Measurements from ENCODE around the gene C3orf18. TPM values are rescaled to one million over a fixed set of nuclear protein-coding genes. Genes with fewer than 3 reads are reported as not detected.

Gene C3orf18
- 10 to 100 TPM; 39.0 to 39.2 TPM for total RNA-seq

GRCh38 chr3:50567386-50568167, at the start of gene C3orf18:
TSS of gene C3orf18 (minus strand) at chr3:50567747. CDS start at chr3:50565699, 2,048 bp downstream.

GRCh38 chr3:50611464-50612233, 44.1 kb upstream of the C3orf18 start, which contains the start of gene CISH:
TSS of gene CISH (minus strand) at chr3:50611774. CDS start at chr3:50611650, 124 bp downstream.

GRCh38 chr3:50568947-50569749, 1.6 kb upstream of the C3orf18 start, which contains the start of gene HEMK1:
TSS of gene HEMK1 (plus strand) at chr3:50569522. CDS start at chr3:50571105, 1,583 bp downstream.

Other genes with a start within 250 kb of the C3orf18 start
- gene HYAL2, start 245.0 kb downstream of the C3orf18 start, total RNA-seq: 1 to 10 TPM; 4.0 to 6.0 TPM
- gene TUSC2, start 239.5 kb downstream of the C3orf18 start, total RNA-seq: 10 to 100 TPM; 15.5 TPM
- gene RASSF1, start 226.9 kb downstream of the C3orf18 start, total RNA-seq: 100 to 1,000 TPM in 1 of 2 experiments, 10 to 100 TPM in 1; 96.2 to 102 TPM
- 1 to 10 TPM; 2.2 to 3.0 TPM for gene ZMYND10, start 222.0 kb downstream of the C3orf18 start, total RNA-seq
- 10 to 100 TPM; 44.2 to 45.0 TPM for gene NPRL2, start 217.0 kb downstream of the C3orf18 start, total RNA-seq
- 10 to 100 TPM; 33.7 to 35.8 TPM for gene CYB561D2, start 216.9 kb downstream of the C3orf18 start, total RNA-seq
- gene TMEM115, start 208.2 kb downstream of the C3orf18 start, total RNA-seq: 10 to 100 TPM; 19.0 to 19.8 TPM
- under 1 TPM; 0.60 to 0.63 TPM for gene CACNA2D2, start 64.1 kb downstream of the C3orf18 start, total RNA-seq
- gene HEMK1, start 1.8 kb upstream of the C3orf18 start, total RNA-seq: 10 to 100 TPM; 77.1 to 80.0 TPM
- gene CISH, start 44.0 kb upstream of the C3orf18 start, total RNA-seq: 100 to 1,000 TPM; 389 to 398 TPM
- 100 to 1,000 TPM; 159 to 161 TPM for gene MAPKAPK3, start 49.4 kb upstream of the C3orf18 start, total RNA-seq
- 1 to 10 TPM; 1.4 to 1.5 TPM for gene DOCK3, start 107.2 kb upstream of the C3orf18 start, total RNA-seq